Activated gamma-delta T cell treated with Interleukin-2 at 50 U/mL for 16 hours (primary cell): Measurements from ENCODE around the gene PRKAG1.

Experiments
- DNase-seq: peaks from one replicate; pipeline ENCODE4 v3.0.0-alpha.2; 2020

Gene PRKAG1

DNA sequence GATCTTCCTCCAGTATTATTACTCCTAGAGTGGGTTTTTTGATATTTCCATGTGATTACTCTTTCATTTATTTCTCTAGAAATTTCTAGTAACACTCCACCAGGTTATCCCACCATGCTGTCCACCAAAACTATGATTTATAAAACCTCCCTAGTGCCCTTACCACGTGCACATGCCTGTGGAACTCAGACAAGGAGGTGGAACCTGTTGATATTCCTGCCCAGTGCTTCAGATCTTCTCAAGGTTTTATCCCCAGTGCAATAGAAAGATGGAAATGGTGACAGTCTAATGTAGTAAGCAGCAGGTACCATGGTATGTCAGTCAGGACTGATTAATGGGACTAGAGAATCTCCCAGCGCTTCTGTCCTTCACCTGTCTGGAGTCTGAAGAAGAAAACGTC lies 57.7 kb downstream of the PRKAG1 start:
- DNase-seq = no peak

DNA sequence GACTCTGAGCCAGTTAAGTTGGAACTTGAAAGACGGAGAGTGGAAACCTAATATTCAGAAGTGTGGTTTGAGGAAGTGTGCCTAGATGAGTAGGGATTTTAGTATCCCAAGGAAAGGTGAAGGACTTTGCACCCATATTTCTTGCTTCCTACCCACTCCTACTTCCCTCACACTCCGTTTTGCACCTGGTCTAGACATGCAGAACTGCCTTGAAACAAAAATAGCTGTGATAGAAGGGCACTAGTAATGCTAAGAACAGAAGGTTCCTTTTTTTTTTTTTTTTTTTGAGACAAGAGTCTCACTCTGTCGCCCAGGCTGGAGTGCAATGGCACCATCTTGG lies 60.6 kb downstream of the PRKAG1 start:
- DNase-seq = no peak

DNA sequence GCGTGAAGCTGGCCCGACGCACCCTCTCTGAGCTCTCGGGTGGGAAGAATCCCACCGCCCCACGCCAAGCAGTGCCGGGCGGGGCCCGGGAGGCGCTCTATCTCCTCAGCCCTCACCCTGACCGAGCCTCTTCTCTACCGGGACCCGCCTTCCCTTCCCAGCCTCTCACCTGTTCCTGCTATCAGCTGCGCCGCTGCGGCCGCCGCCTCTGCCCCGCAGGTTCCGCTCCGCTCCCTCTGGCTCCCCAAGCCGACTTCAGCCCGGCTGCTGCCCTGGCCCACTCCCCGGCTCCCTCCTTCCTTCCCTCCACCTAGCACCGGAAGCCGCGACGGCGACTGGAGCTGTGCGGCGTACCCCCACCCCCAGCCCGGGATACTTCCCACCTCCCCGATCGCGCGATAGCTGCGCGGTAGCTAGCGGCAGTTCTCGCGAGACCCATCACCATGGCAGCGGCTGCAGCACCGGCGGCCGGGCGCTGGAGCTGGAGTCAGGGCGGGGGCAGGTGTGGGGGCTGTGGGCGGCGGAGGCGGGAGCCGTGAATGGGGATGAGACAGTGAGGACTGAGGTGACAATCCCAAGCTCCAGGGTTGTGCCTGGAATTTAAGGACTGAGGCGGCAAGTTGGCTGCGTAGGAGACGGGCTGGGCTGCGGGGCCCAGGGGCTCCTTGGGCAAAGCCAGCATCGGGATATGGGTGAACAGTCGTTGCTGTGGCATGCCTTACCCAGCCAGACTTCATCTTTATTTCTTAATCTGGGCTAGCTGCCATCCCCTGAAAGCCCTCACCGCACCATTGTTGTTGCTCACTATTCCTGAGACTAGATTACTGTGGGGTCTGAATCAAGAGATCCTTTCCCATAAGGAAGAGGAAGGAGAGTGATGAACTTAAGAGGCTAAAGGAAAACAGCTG lies 61.2 kb downstream of the PRKAG1 start, which contains the start of gene ARF3:
Gene ARF3, minus strand, starts transcription at position 347 of the 908 bp plus-strand sequence. CDS start 16,392 bp downstream, outside the sequence.
- DNase-seq = peak; percentile 91

DNA sequence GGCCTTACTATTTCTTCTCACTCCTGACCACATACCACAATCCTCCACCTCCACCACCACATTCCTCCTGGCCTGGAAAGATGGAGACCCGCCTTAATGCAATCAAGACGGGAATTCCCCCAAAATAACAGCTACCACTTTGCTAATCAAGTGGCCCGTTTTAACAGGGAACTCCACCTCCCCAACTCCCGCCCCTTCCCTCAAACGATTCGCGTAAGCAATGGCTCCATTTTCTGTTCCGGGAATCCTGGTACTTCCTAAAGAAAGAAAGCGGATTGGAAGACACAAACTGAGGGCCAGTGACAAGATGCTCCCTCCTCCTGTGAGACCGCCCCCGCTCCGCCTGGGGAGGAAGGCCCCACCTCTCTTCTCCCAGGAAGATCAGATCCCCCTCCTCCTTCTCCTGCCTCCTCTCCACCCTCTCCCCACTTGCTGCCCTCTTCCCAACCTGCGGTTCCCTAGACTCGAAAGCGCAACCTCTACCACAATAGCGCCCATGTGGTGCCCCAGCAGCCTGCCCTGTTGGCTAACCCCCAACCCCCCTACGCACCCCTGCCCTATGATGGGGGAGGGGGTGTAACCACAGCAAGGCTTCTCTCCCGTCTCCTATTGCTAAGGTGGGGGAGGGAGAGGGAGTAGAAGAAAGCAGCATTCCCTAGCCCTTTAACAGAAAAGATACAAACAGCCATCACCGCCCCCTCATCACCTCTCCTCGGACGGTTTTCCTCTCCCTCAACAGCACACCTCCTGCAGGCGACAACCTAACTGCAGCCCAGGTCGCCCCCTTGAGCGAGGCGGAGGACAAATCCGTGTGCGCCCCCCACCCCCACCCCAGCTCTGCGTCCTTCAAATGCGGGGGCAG lies 62.1 kb downstream of the PRKAG1 start:
- no peak for DNase-seq

DNA sequence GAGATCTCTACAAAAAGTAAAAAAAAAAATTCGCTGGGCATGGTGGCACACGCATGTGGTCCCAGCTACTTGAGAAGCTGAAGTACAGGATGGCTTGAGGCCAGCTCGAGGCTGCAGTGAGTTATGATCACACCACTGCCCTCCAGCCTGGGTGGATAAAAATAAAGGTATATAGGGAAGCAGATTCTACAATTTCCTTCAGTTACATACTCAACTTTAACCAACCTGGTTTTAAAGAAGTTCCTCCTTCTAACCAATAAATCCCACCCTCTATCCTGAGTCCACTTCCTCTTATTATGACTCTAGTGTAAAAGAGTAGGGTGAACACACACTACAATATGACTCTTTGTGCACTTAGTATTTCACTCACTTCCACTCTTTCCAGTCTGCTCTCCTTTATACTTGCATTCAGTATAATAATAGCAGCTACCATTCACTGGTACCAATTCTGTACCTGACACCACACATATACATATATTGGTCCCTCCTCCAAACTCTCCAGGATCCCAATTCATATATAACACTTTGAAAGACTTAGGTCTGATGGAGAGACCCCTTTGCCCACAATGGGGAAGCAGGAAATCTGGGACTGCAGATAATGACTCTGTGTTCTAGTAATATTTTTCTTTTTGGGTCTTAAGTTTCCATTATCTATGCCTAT lies 63.6 kb downstream of the PRKAG1 start:
- DNase-seq = no peak

DNA sequence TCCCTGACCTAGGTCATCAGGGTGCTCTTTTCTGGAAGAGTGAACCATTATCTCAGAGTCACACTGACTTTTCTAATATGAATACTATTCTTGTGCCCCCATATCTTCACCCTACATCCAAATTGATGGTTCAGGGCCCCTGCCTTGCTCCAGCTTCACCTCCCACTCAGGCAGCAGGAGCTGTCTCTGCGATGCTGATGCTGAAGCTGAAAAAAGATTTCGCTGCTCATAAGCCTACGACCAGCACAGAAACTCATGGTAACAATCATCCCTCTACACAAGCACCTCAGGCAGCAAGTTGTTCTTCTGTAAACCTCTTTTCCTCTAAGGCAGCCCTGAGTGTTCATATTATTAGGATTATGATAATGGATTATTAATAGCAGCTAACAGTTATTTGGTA lies 64.5 kb downstream of the PRKAG1 start:
- DNase-seq = no peak

DNA sequence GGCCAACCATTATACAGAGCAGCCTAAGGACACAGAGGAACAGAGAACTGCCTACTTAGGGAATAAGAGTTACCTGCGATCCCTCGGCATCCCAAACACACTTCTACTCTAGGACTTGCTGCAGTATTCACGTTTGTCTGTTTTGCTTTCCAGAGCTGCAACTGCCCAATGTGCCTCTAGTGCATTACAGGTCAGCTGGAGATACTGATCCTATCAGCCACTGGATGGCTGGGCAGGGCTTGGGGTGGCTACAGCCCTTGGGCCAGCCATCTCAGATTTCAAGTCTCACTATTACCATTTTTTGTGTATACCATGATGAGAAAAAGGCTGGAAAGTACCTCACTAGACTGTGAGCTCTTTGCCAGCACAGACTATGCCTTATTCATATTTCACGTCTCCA lies 65.9 kb downstream of the PRKAG1 start:
- DNase-seq = no peak
